Hepatocyte (in vitro differentiated cells): ENCODE data around the gene NPHP3. TPM values are rescaled to one million over a fixed set of nuclear protein-coding genes. Genes with fewer than 3 reads are reported as not detected.
A peak's percentile ranks its signal among the peaks of the same experiment; 100 is the strongest.

Experiments used
- DNase-seq: peaks from one replicate; pipeline ENCODE4 v3.0.0-alpha.2; 2016; ENCODE audit warnings: low spot score
- H2AFZ ChIP-seq: fragments of 200-600 bp; sonication (generic); 2 replicates; pipeline ENCODE4 v1.6.0; 2016; ENCODE audit warnings: antibody characterized with exemption, mild to moderate bottlenecking
- H3K27ac ChIP-seq: fragments of 200-600 bp; sonication (generic); 2 replicates; pipeline ENCODE4 v1.5.1; 2016; ENCODE audit warnings: mild to moderate bottlenecking
- H3K27me3 ChIP-seq: fragments of 200-600 bp; sonication (generic); 2 replicates; pipeline ENCODE4 v1.6.1; 2016
- H3K36me3 ChIP-seq: fragments of 200-600 bp; sonication (generic); replicated peaks from 2 replicates; pipeline ENCODE4 v1.5.1; 2016; ENCODE audit warnings: low read depth; ENCODE audit not compliant: insufficient read depth
- H3K4me1 ChIP-seq: fragments of 200-600 bp; sonication (generic); 2 replicates; pipeline ENCODE4 v1.5.1; 2016; ENCODE audit warnings: mild to moderate bottlenecking, moderate library complexity; ENCODE audit not compliant: insufficient read depth
- H3K4me2 ChIP-seq: fragments of 200-600 bp; sonication (generic); 2 replicates; pipeline ENCODE4 v1.6.0; 2016
- H3K4me3 ChIP-seq: fragments of 200-600 bp; sonication (generic); 2 replicates; pipeline ENCODE4 v1.5.1; 2016; ENCODE audit warnings: mild to moderate bottlenecking
- H3K79me2 ChIP-seq: fragments of 200-600 bp; sonication (generic); 2 replicates; pipeline ENCODE4 v1.6.0; 2017; ENCODE audit warnings: mild to moderate bottlenecking
- H3K9me2 ChIP-seq: fragments of 200-600 bp; sonication (generic); replicated peaks from 2 replicates; pipeline ENCODE4 v1.6.0; 2017; ENCODE audit warnings: mild to moderate bottlenecking; ENCODE audit not compliant: insufficient read depth
- H3K9me3 ChIP-seq: fragments of 200-600 bp; sonication (generic); 2 replicates; pipeline ENCODE4 v1.5.1; 2016; ENCODE audit warnings: low read depth, mild to moderate bottlenecking
- H4K20me1 ChIP-seq: fragments of 200-600 bp; sonication (generic); 2 replicates; pipeline ENCODE4 v1.6.0; 2016; ENCODE audit warnings: mild to moderate bottlenecking; ENCODE audit not compliant: insufficient read depth, poor library complexity, severe bottlenecking
- CTCF ChIP-seq: fragments of 200-600 bp; sonication (generic); IDR thresholded peaks from 2 replicates; pipeline ENCODE4 v1.5.1; 2016; ENCODE audit warnings: antibody characterized with exemption, mild to moderate bottlenecking; ENCODE audit not compliant: poor library complexity
- EZH2 ChIP-seq: fragments of 200-600 bp; sonication (generic); IDR thresholded peaks from 2 replicates; pipeline ENCODE4 v1.6.1; 2016; ENCODE audit warnings: antibody characterized with exemption, mild to moderate bottlenecking, borderline replicate concordance
- EZH2phosphoT487 ChIP-seq: fragments of 200-600 bp; sonication (generic); IDR thresholded peaks from one replicate; pipeline ENCODE4 v1.6.1; 2018; ENCODE audit warnings: antibody characterized with exemption, mild to moderate bottlenecking, low read depth, moderate library complexity; ENCODE audit not compliant: unreplicated experiment, severe bottlenecking
- WGBS: methylation state at CpG from one replicate; pipeline ENCODE4 v1.1.6; 2016; ENCODE audit warnings: low lambda C conversion rate; ENCODE audit errors: missing lambda C conversion rate; 5-methylcytosine and 5-hydroxymethylcytosine counted together
- polyA plus RNA-seq: library from polyadenylated mRNA; unstranded; fragments of >200 nt; fragmentation: Nextera tagmentation; extraction: Ambion mirVana; gene quantifications from 2 replicates; pipeline ENCODE4 v1.2.1, GENCODE V29; 2016
- total RNA-seq: library from RNA; depleted of rRNA; stranded (reverse); fragments of >200 nt; gene quantifications from 2 replicates; pipeline ENCODE4 v1.2.3, GENCODE V29; 2014

NPHP3 gene
- total and polyA plus RNA-seq, 2 experiments from 2014 or later = 12.0 to 22.5 TPM

DNA sequence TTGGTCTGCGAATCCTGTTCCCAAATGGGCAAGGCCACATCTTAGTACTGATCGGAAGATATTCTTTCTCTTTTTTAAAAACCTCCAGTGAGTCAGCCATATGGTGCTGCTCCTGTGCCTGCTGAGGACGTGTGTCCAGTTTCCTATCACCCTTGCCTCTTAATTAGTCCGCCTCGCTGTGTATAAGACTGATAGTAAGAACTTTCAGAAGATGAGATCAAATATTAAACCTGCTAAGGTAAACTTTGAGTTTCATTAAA, 61.5 kb downstream of the NPHP3 start:
- Histone ChIP-seq H3K9me3 (no peaks in the 10 kb centered on the region), H2AFZ (peak overlapping the region; percentile 90), H3K27me3 (no peaks in the 10 kb centered on the region), H3K36me3 (no peaks in the 10 kb centered on the region), H3K4me1 (peaks cover 23% of the 10 kb centered on the region), H3K9me2 (no peaks in the 10 kb centered on the region), H3K4me3 (peak overlapping the region; percentile 99), H4K20me1 (no peaks in the 10 kb centered on the region), H3K79me2 (peaks cover 73% of the 10 kb centered on the region), H3K27ac (peak overlapping the region; percentile 96), H3K4me2 (peak overlapping the region; percentile 89)
- no peak for DNase-seq
- TF ChIP-seq EZH2 (no peak), CTCF (no peak)
- WGBS = 3% methylated on average over 5 of the region's 5 CpGs

DNA sequence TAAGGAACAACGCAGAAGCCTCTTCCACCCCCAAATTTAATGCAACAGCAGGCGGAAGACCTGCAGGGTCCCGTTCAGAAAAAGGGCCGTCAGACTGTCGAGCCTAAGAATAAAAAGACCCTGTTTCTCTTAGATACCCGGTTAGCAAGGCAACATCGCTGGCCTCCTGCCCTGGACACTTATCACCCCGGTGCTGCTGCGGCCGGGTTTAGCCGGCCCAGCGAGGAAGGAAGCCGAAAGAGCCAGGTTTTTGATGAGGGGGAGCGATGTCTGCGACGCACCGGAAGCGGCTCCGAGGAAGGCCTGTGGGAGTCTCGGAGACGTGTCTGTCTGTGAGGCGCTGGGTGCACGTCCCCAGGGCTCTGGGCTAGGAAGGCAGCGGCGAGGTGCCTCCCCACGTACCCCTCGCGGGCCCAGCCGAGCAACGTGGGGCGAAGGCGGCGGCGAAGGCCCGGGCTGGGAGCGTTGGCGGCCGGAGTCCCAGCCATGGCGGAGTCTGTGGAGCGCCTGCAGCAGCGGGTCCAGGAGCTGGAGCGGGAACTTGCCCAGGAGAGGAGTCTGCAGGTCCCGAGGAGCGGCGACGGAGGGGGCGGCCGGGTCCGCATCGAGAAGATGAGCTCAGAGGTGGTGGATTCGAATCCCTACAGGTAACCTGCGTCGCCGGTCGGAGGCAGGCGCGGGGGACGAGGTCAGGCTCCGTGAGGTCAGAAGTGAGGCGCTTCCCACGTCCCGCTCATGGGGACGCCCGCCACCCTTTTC, 62.0 kb downstream of the NPHP3 start, which contains the start of gene UBA5:
UBA5 (plus strand) TSS at position 278 of the 759 bp plus-strand sequence; CDS start at position 487, 209 bp downstream.
- Histone ChIP-seq H3K27me3 (no peaks in the 10 kb centered on the region), H3K27ac (peak within 1 kb of the TSS; percentile 96), H3K79me2 (peaks cover 68% of the 10 kb centered on the region), H3K4me3 (peak within 1 kb of the TSS; percentile 99), H3K9me2 (no peaks in the 10 kb centered on the region), H3K36me3 (no peaks in the 10 kb centered on the region), H2AFZ (peak within 1 kb of the TSS; percentile 90), H3K9me3 (no peaks in the 10 kb centered on the region), H3K4me1 (peaks cover 23% of the 10 kb centered on the region), H4K20me1 (no peaks in the 10 kb centered on the region), H3K4me2 (peak within 1 kb of the TSS; percentile 89)
- under 1% methylated on average over 64 of the region's 64 CpGs for WGBS
- TF ChIP-seq EZH2 = no peak
- TF ChIP-seq CTCF = no peak
- no peak for TF ChIP-seq EZH2phosphoT487
- DNase-seq = peak; percentile 64

GRCh38 chr3:132659365-132660051, 62.7 kb downstream of the NPHP3 start, which contains the start of gene ACAD11:
Gene ACAD11, minus strand, starts transcription at chr3:132659809. Its CDS starts 58 bp downstream, at chr3:132659751.
- no peak for TF ChIP-seq EZH2phosphoT487
- peak; percentile 50 for TF ChIP-seq CTCF
- no peak for TF ChIP-seq EZH2
- H3K9me2 ChIP-seq = no peaks in the 10 kb centered on the region
- peak within 1 kb of the TSS; percentile 99 for H3K4me3 ChIP-seq
- H2AFZ ChIP-seq = peak within 1 kb of the TSS; percentile 90
- no peaks in the 10 kb centered on the region for H4K20me1 ChIP-seq
- H3K4me1 ChIP-seq = peaks cover 23% of the 10 kb centered on the region
- H3K27ac ChIP-seq = peak within 1 kb of the TSS; percentile 96
- no peaks in the 10 kb centered on the region for H3K9me3 ChIP-seq
- under 1% methylated on average over 34 of the region's 34 CpGs for WGBS
- H3K79me2 ChIP-seq = peaks cover 66% of the 10 kb centered on the region
- no peaks in the 10 kb centered on the region for H3K36me3 ChIP-seq
- no peaks in the 10 kb centered on the region for H3K27me3 ChIP-seq
- peak; percentile 78 for DNase-seq
- peak within 1 kb of the TSS; percentile 89 for H3K4me2 ChIP-seq
